ENCODE data around the gene ZSWIM4. TPM values are rescaled to one million over a fixed set of nuclear protein-coding genes. Genes with fewer than 3 reads are reported as not detected.
A peak's percentile ranks its signal among the peaks of the same experiment; 100 is the strongest.

ZSWIM4 gene
- total and polyA plus RNA-seq, 10 of the 15 experiments (the other 5 are each of a cell fraction or from before 2014, with no cell fraction given) = 0.73 to 11.1 (median 1.8) TPM; not detected in 2

DNA sequence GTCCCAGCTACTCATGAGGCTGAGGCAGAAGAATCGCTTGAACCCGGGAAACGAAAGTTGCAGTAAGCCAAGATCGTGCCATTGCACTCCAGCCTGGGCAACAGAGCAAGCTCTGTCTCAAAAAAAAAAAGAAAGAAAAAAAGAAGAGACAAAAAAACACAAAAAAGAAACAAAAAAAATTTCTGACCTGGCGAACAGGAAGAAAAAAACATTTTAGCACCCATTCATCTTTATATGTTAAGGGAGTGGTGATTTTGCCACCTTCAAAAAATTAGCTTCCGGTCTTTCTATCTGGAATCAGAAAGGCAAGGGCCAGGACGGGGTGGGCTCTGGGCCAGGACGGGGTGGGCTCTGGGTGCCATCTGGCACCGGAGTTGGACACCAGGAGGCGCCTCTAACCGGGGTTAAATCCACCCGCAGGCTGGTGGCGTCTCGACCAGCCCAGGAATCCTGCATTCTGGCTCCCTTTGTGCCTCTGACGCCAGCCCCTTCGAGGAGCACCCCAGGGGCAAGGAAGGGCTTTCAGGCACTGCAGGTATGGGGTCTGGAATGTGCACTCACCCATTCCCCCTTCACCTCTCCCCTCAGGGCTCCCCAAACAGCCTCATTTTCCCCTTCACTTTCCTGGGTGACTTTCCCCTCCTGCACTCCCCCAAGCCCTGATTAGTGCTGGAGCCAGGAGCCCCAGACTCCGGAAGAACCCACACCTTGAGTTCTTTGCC lies 10.4 kb upstream of the ZSWIM4 start:
- BruUV-seq (replicated peaks) = no TSS peak
- ATAC-seq (peak; percentile 91), DNase-seq (ENCODE audit: low read depth, low spot score) (no peak), FAIRE-seq (no peak)
- Histone ChIP-seq H3K79me2 (ENCODE audit: control insufficient read depth, insufficient read depth, low read length) (no peaks in the 10 kb centered on the region), H3K4me2 (ENCODE audit: control insufficient read depth, insufficient read depth) (no peak overlapping the region), H2AFZ (ENCODE audit: control insufficient read depth, low read depth, low read length) (peak overlapping the region; percentile 79), H3K4me1 (ENCODE audit: control insufficient read depth, insufficient read depth, low read length) (peaks cover 26% of the 10 kb centered on the region), H3K27me3 (replicated peaks in 1 of 2; ENCODE audit: control insufficient read depth in 2 of 2, insufficient read depth in 2 of 2, low read length in 1 of 2) (no peaks in the 10 kb centered on the region), H3K9me3 (replicated peaks; ENCODE audit: control insufficient read depth, insufficient read depth, low read length) (no peaks in the 10 kb centered on the region), H3K4me3 (no peak overlapping the region), H3K9ac (ENCODE audit: control insufficient read depth, insufficient read depth, low read length) (no peak overlapping the region), H3K27ac (ENCODE audit: control insufficient read depth, insufficient read depth) (no peak overlapping the region), H3K36me3 (ENCODE audit: control insufficient read depth in 2 of 2, insufficient read depth in 2 of 2, low read length in 1 of 2) (no peaks in the 10 kb centered on the region), H4K20me1 (ENCODE audit: control insufficient read depth, insufficient read depth) (no peaks in the 10 kb centered on the region)
- ChIA-PET CTCF (interaction anchor here (0.7 to 6.2 kb wide), 15 partner anchors 10 to 772 kb away, joined by 3 to 136 read pairs (median 4); partner anchors contain the start of genes C19orf53 and ZSWIM4), RAD21 (ENCODE audit: unreplicated experiment) (interaction anchor here (1.2 to 3.1 kb wide), 5 partner anchors 11 to 81 kb away, joined by 4 to 65 read pairs (median 6); partner anchors contain the start of gene C19orf53), POLR2A (interaction anchor here (0.6 to 4.4 kb wide), 5 partner anchors 11 to 78 kb away, joined by 5 to 28 read pairs (median 10); partner anchors contain the start of gene C19orf53), SMC1A (ENCODE audit: uncharacterized antibody, unreplicated experiment) (interaction anchor here (0.6 to 5.1 kb wide), 5 partner anchors 10 to 174 kb away, joined by 3 to 65 read pairs (median 14); partner anchors contain the start of genes C19orf53 and ZSWIM4)
- in situ Hi-C loops (cut with MboI) = loop anchor here (5.0 kb wide), 1 partner anchor 77 kb away; no protein-coding TSS in a partner anchor
- intact Hi-C loops (cut with micrococcal nuclease; ENCODE audit: unreplicated experiment) = loop anchor here (1.0 kb wide), 1 partner anchor 77 kb away; no protein-coding TSS in a partner anchor
- 9% methylated on average over 17 of the region's 17 CpGs for WGBS (ENCODE audit: insufficient coverage, insufficient replicate concordance, low lambda C conversion rate, missing lambda C conversion rate)
- TF ChIP-seq NR2C2 (IDR thresholded peaks at IDR 0.05; ENCODE audit: borderline replicate concordance, control insufficient read depth, insufficient read length, low read depth) = no peak
- no peak for TF ChIP-seq STAT3 (IDR thresholded peaks at IDR 0.05; ENCODE audit: low read depth, low read length)
- TF ChIP-seq FOS (IDR thresholded peaks at IDR 0.05; ENCODE audit: borderline replicate concordance, extremely low read depth, insufficient read length) = no peak
- TF ChIP-seq JUNB (IDR thresholded peaks at IDR 0.05) = no peak
- TF ChIP-seq MXI1 (IDR thresholded peaks at IDR 0.05; ENCODE audit: low read depth, low read length) = no peak
- no peak for TF ChIP-seq SMAD5 (IDR thresholded peaks at IDR 0.05; ENCODE audit: low read depth)
- TF ChIP-seq SMC3 (IDR thresholded peaks at IDR 0.05; ENCODE audit: borderline replicate concordance, low read length) = peak; percentile 89
- TF ChIP-seq, protein P1, sequence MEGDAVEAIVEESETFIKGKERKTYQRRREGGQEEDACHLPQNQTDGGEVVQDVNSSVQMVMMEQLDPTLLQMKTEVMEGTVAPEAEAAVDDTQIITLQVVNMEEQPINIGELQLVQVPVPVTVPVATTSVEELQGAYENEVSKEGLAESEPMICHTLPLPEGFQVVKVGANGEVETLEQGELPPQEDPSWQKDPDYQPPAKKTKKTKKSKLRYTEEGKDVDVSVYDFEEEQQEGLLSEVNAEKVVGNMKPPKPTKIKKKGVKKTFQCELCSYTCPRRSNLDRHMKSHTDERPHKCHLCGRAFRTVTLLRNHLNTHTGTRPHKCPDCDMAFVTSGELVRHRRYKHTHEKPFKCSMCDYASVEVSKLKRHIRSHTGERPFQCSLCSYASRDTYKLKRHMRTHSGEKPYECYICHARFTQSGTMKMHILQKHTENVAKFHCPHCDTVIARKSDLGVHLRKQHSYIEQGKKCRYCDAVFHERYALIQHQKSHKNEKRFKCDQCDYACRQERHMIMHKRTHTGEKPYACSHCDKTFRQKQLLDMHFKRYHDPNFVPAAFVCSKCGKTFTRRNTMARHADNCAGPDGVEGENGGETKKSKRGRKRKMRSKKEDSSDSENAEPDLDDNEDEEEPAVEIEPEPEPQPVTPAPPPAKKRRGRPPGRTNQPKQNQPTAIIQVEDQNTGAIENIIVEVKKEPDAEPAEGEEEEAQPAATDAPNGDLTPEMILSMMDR (IDR thresholded peaks at IDR 0.05 in 2 of 3, conservative IDR thresholded peaks at IDR 0.05 in 1 of 3; ENCODE audit: control insufficient read depth in 2 of 3, extremely low read depth in 1 of 3, insufficient read depth in 1 of 3, low read depth in 3 of 3, low read length in 3 of 3) = peak; percentile 47 to 79 (median 74)
- TF ChIP-seq SMARCA5 (IDR thresholded peaks at IDR 0.05) = peak; percentile 38; the same call in 1 of the 2 replicates
- TF ChIP-seq ZZZ3 (IDR thresholded peaks at IDR 0.05; ENCODE audit: control insufficient read depth, insufficient read length, low read depth) = no peak
- TF ChIP-seq ESRRA (IDR thresholded peaks at IDR 0.05; ENCODE audit: low read length) = no peak
- 0 out of 2 replicates have a peak, but pooled peaks have one; percentile 36 for TF ChIP-seq NBN (IDR thresholded peaks at IDR 0.05)
- peak; percentile 76 for TF ChIP-seq RAD21 (IDR thresholded peaks at IDR 0.05; ENCODE audit: insufficient read depth, low read depth, low read length)
- no peak for TF ChIP-seq PAX8 (IDR thresholded peaks at IDR 0.05)
- TF ChIP-seq IKZF1 (conservative IDR thresholded peaks at IDR 0.05) = peak; percentile 58
- TF ChIP-seq DPF2 (IDR thresholded peaks at IDR 0.05) = no peak
- TF ChIP-seq, protein P2, sequence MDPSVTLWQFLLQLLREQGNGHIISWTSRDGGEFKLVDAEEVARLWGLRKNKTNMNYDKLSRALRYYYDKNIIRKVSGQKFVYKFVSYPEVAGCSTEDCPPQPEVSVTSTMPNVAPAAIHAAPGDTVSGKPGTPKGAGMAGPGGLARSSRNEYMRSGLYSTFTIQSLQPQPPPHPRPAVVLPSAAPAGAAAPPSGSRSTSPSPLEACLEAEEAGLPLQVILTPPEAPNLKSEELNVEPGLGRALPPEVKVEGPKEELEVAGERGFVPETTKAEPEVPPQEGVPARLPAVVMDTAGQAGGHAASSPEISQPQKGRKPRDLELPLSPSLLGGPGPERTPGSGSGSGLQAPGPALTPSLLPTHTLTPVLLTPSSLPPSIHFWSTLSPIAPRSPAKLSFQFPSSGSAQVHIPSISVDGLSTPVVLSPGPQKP (IDR thresholded peaks at IDR 0.05; ENCODE audit: low read depth, low read length) = no peak
- TF ChIP-seq RB1 (IDR thresholded peaks at IDR 0.05; ENCODE audit: borderline replicate concordance) = no peak
- no peak for TF ChIP-seq CBX3 (IDR thresholded peaks at IDR 0.05; ENCODE audit: borderline replicate concordance, low read depth)
- no peak for TF ChIP-seq FOXM1 (IDR thresholded peaks at IDR 0.05; ENCODE audit: low read depth, low read length)
- peak; percentile 17; the same call in 1 of the 2 replicates for TF ChIP-seq BACH1 (IDR thresholded peaks at IDR 0.05; ENCODE audit: borderline replicate concordance)

All from GM12878 (cell line).